NCI-H1105 treated with DMSO at 0.1 percent for 48 hours (cell line): ENCODE results near the gene RTN1.
A peak's percentile ranks its signal among the peaks of the same experiment; 100 is the strongest.
"Not testable (repeated sequence)": the region's sequence is repeated elsewhere in the genome, so short reads cannot be mapped to it uniquely, and the experiment has no call there.

ENCODE experiments used
- DNase-seq: peaks from one replicate; lab custom pipeline; 2025; lab: John Stamatoyannopoulos, UW

The RTN1 gene

GRCh38 chr14:59704054-59704645 lies 166.4 kb downstream of the RTN1 start:
- no peak for DNase-seq

- no peak for DNase-seq
These were observed 171.1 kb downstream of the RTN1 start for GRCh38 chr14:59699442-59699841.

- DNase-seq: peak; percentile 39
These were observed 171.8 kb downstream of the RTN1 start for GRCh38 chr14:59698793-59699192.

GRCh38 chr14:59695198-59695597 lies 175.4 kb downstream of the RTN1 start:
- DNase-seq: no peak

GRCh38 chr14:59691266-59691665 lies 179.3 kb downstream of the RTN1 start:
- no peak for DNase-seq

- DNase-seq: no peak
These were observed 180.2 kb downstream of the RTN1 start for GRCh38 chr14:59690426-59690825.

GRCh38 chr14:59688224-59689170 lies 182.1 kb downstream of the RTN1 start:
- peak; percentile 34 for DNase-seq

- DNase-seq: no peak
These were observed 182.9 kb downstream of the RTN1 start for GRCh38 chr14:59687663-59688062.

GRCh38 chr14:59679872-59680271 lies 190.7 kb downstream of the RTN1 start:
- peak; percentile 88 for DNase-seq

- DNase-seq: no peak
These were observed 192.2 kb downstream of the RTN1 start for GRCh38 chr14:59678352-59678751.

- no peak for DNase-seq
These were observed 192.8 kb downstream of the RTN1 start for GRCh38 chr14:59677771-59678231.

- no peak for DNase-seq
These were observed 195.2 kb downstream of the RTN1 start for GRCh38 chr14:59675394-59675793.

GRCh38 chr14:59664741-59665140 lies 205.8 kb downstream of the RTN1 start:
- DNase-seq: peak; percentile 98

GRCh38 chr14:59657769-59658168 lies 212.8 kb downstream of the RTN1 start:
- DNase-seq: no peak

- DNase-seq: no peak
These were observed 214.1 kb downstream of the RTN1 start for GRCh38 chr14:59656473-59656872.

GRCh38 chr14:59654131-59654530 lies 216.4 kb downstream of the RTN1 start:
- DNase-seq: not testable (repeated sequence)

GRCh38 chr14:59646832-59647231 lies 223.7 kb downstream of the RTN1 start:
- not testable (repeated sequence) for DNase-seq

GRCh38 chr14:59638885-59639284 lies 231.7 kb downstream of the RTN1 start:
- no peak for DNase-seq

- no peak for DNase-seq
These were observed 236.0 kb downstream of the RTN1 start for GRCh38 chr14:59634617-59635016.

GRCh38 chr14:59633486-59633885 lies 237.1 kb downstream of the RTN1 start:
- DNase-seq: no peak

- DNase-seq: peak; percentile 47
These were observed 238.2 kb downstream of the RTN1 start for GRCh38 chr14:59632381-59632780.

- peak; percentile 60 for DNase-seq
These were observed 239.3 kb downstream of the RTN1 start for GRCh38 chr14:59631237-59631636.

GRCh38 chr14:59630288-59630963 lies 240.2 kb downstream of the RTN1 start:
- DNase-seq: peak; percentile 82
